Measurements from ENCODE around the gene FAM156A. TPM values are rescaled to one million over a fixed set of nuclear protein-coding genes. Genes with fewer than 3 reads are reported as not detected.
"Not testable (repeated sequence)": the region's sequence is repeated elsewhere in the genome, so short reads cannot be mapped to it uniquely, and the experiment has no call there.

The FAM156A gene
- total RNA-seq, 1 experiment from 2014 or later = 20.8 TPM

- not testable (repeated sequence) for DNase-seq (ENCODE audit: low spot score)
Measured at GRCh38 chrX:52905531-52905930, 52.8 kb downstream of the FAM156A start.

Other genes starting within 250 kb of the FAM156A start
- gene SSX2B, start 207.3 kb downstream of the FAM156A start, total RNA-seq (2014; rRNA removed; shearing (Covaris generic)) = not detected in 2 replicates
- gene SPANXN5, start 161.1 kb downstream of the FAM156A start, total RNA-seq (2014; rRNA removed; shearing (Covaris generic)) = not detected in 2 replicates
- not detected in 2 replicates for gene XAGE5, start 147.2 kb downstream of the FAM156A start, total RNA-seq (2014; rRNA removed; shearing (Covaris generic))
- gene XAGE3, start 90.4 kb downstream of the FAM156A start, total RNA-seq (2014; rRNA removed; shearing (Covaris generic)) = not detected in 2 replicates
- 28.7 and 36.4 TPM in 2 replicates for gene FAM156B, start 61.2 kb downstream of the FAM156A start, total RNA-seq (2014; rRNA removed; shearing (Covaris generic))
- not detected in 2 replicates for gene GPR173, start 90.3 kb upstream of the FAM156A start, total RNA-seq (2014; rRNA removed; shearing (Covaris generic))
- gene TSPYL2, start 123.8 kb upstream of the FAM156A start, total RNA-seq (2014; rRNA removed; shearing (Covaris generic)) = 14.1 and 14.8 TPM in 2 replicates
- 8.0 and 11.9 TPM in 2 replicates for gene KANTR, start 135.6 kb upstream of the FAM156A start, total RNA-seq (2014; rRNA removed; shearing (Covaris generic))

Measured in HT-29 (cell line).